Measurements from ENCODE around the gene KRTAP5-8. TPM values are rescaled to one million over a fixed set of nuclear protein-coding genes. Genes with fewer than 3 reads are reported as not detected.

Gene KRTAP5-8
- total and polyA plus RNA-seq, 2 donors: 0.15 TPM; not detected in 1

- WGBS: 63% methylated on average over 6 of the region's 6 CpGs
- no peaks in the 10 kb centered on the region for H3K4me1 ChIP-seq (ENCODE audit: insufficient read depth)
- no peak for DNase-seq (ENCODE audit: extremely low spot score)
- peaks cover 3% of the 10 kb centered on the region for H3K36me3 ChIP-seq (ENCODE audit: insufficient read depth)
- H3K4me3 ChIP-seq (ENCODE audit: low read depth, low read length): no peak overlapping the region
- no peak overlapping the region for H3K27ac ChIP-seq (ENCODE audit: low read depth)
Observed at GRCh38 chr11:71500601-71501021, 37.2 kb upstream of the KRTAP5-8 start.

- whole genome bisulfite sequencing: 94% methylated on average over 30 of the region's 30 CpGs
Observed at GRCh38 chr11:71501071-71501985, 36.5 kb upstream of the KRTAP5-8 start.

GRCh38 chr11:71502026-71502425 is 35.8 kb upstream of the KRTAP5-8 start:
- H3K36me3 ChIP-seq (ENCODE audit: insufficient read depth): peaks cover 3% of the 10 kb centered on the region
- no peak overlapping the region for H3K27ac ChIP-seq (ENCODE audit: low read depth)
- no peaks in the 10 kb centered on the region for H3K4me1 ChIP-seq (ENCODE audit: insufficient read depth)
- WGBS: 94% methylated on average over 10 of the region's 10 CpGs
- H3K4me3 ChIP-seq (ENCODE audit: low read depth, low read length): no peak overlapping the region
- DNase-seq (ENCODE audit: extremely low spot score): no peak

More at GRCh38 chr11:71501071-71501985, 36.5 kb upstream of the KRTAP5-8 start:
- Histone ChIP-seq H3K36me3 (ENCODE audit: insufficient read depth) (peaks cover 3% of the 10 kb centered on the region), H3K4me1 (ENCODE audit: insufficient read depth) (no peaks in the 10 kb centered on the region), H3K27ac (ENCODE audit: low read depth) (no peak overlapping the region), H3K4me3 (ENCODE audit: low read depth, low read length) (no peak overlapping the region)
- no peak for DNase-seq (ENCODE audit: extremely low spot score)

GRCh38 chr11:71502871-71503435 is 34.9 kb upstream of the KRTAP5-8 start:
- DNase-seq (ENCODE audit: extremely low spot score): no peak
- H3K27ac ChIP-seq (ENCODE audit: low read depth): no peak overlapping the region
- 97% methylated on average over 15 of the region's 15 CpGs for WGBS
- H3K4me3 ChIP-seq (ENCODE audit: low read depth, low read length): no peak overlapping the region
- H3K36me3 ChIP-seq (ENCODE audit: insufficient read depth): peaks cover 3% of the 10 kb centered on the region
- H3K4me1 ChIP-seq (ENCODE audit: insufficient read depth): no peaks in the 10 kb centered on the region

GRCh38 chr11:71504531-71504930 is 33.3 kb upstream of the KRTAP5-8 start:
- no peaks in the 10 kb centered on the region for H3K4me1 ChIP-seq (ENCODE audit: insufficient read depth)
- H3K4me3 ChIP-seq (ENCODE audit: low read depth, low read length): no peak overlapping the region
- peaks cover 3% of the 10 kb centered on the region for H3K36me3 ChIP-seq (ENCODE audit: insufficient read depth)
- DNase-seq (ENCODE audit: extremely low spot score): no peak
- no peak overlapping the region for H3K27ac ChIP-seq (ENCODE audit: low read depth)
- WGBS: 64% methylated on average over 10 of the region's 10 CpGs

- H3K36me3 ChIP-seq (ENCODE audit: insufficient read depth): peaks cover 3% of the 10 kb centered on the region
- H3K4me1 ChIP-seq (ENCODE audit: insufficient read depth): no peaks in the 10 kb centered on the region
- no peak overlapping the region for H3K4me3 ChIP-seq (ENCODE audit: low read depth, low read length)
- H3K27ac ChIP-seq (ENCODE audit: low read depth): no peak overlapping the region
- 55% methylated on average over 2 of the region's 2 CpGs for WGBS
- DNase-seq (ENCODE audit: extremely low spot score): no peak
Observed at GRCh38 chr11:71505001-71505400, 32.8 kb upstream of the KRTAP5-8 start.

GRCh38 chr11:71505781-71506180 is 32.0 kb upstream of the KRTAP5-8 start:
- Histone ChIP-seq H3K4me3 (ENCODE audit: low read depth, low read length) (no peak overlapping the region), H3K36me3 (ENCODE audit: insufficient read depth) (peaks cover 3% of the 10 kb centered on the region), H3K4me1 (ENCODE audit: insufficient read depth) (no peaks in the 10 kb centered on the region), H3K27ac (ENCODE audit: low read depth) (no peak overlapping the region)
- WGBS: 76% methylated on average over 9 of the region's 9 CpGs
- DNase-seq (ENCODE audit: extremely low spot score): no peak

GRCh38 chr11:71507102-71507501 is 30.7 kb upstream of the KRTAP5-8 start:
- Histone ChIP-seq H3K4me3 (ENCODE audit: low read depth, low read length) (no peak overlapping the region), H3K4me1 (ENCODE audit: insufficient read depth) (no peaks in the 10 kb centered on the region), H3K36me3 (ENCODE audit: insufficient read depth) (peaks cover under 1% of the 10 kb centered on the region), H3K27ac (ENCODE audit: low read depth) (no peak overlapping the region)
- 93% methylated on average over 5 of the region's 5 CpGs for WGBS
- no peak for DNase-seq (ENCODE audit: extremely low spot score)

GRCh38 chr11:71518506-71519471 is 19.0 kb upstream of the KRTAP5-8 start:
- no peak for DNase-seq (ENCODE audit: extremely low spot score)
- no peaks in the 10 kb centered on the region for H3K36me3 ChIP-seq (ENCODE audit: insufficient read depth)
- 93% methylated on average over 55 of the region's 55 CpGs for WGBS
- H3K27ac ChIP-seq (ENCODE audit: low read depth): no peak overlapping the region
- H3K4me1 ChIP-seq (ENCODE audit: insufficient read depth): no peaks in the 10 kb centered on the region
- no peak overlapping the region for H3K4me3 ChIP-seq (ENCODE audit: low read depth, low read length)

- 33% methylated on average over 10 of the region's 10 CpGs for WGBS
Observed at GRCh38 chr11:71519546-71519945, 18.3 kb upstream of the KRTAP5-8 start.

GRCh38 chr11:71525188-71525937 is 12.5 kb upstream of the KRTAP5-8 start:
- DNase-seq (ENCODE audit: extremely low spot score): no peak
- WGBS: 63% methylated on average over 3 of the region's 3 CpGs
- no peak overlapping the region for H3K27ac ChIP-seq (ENCODE audit: low read depth)
- no peaks in the 10 kb centered on the region for H3K4me1 ChIP-seq (ENCODE audit: insufficient read depth)
- H3K36me3 ChIP-seq (ENCODE audit: insufficient read depth): no peaks in the 10 kb centered on the region
- no peak overlapping the region for H3K4me3 ChIP-seq (ENCODE audit: low read depth, low read length)

More at GRCh38 chr11:71519546-71519945, 18.3 kb upstream of the KRTAP5-8 start:
- H3K27ac ChIP-seq (ENCODE audit: low read depth): no peak overlapping the region
- H3K4me3 ChIP-seq (ENCODE audit: low read depth, low read length): no peak overlapping the region
- no peak for DNase-seq (ENCODE audit: extremely low spot score)
- no peaks in the 10 kb centered on the region for H3K36me3 ChIP-seq (ENCODE audit: insufficient read depth)
- H3K4me1 ChIP-seq (ENCODE audit: insufficient read depth): no peaks in the 10 kb centered on the region

GRCh38 chr11:71525938-71526495 is 11.8 kb upstream of the KRTAP5-8 start:
- WGBS: 71% methylated on average over 2 of the region's 2 CpGs
- no peaks in the 10 kb centered on the region for H3K36me3 ChIP-seq (ENCODE audit: insufficient read depth)
- H3K4me1 ChIP-seq (ENCODE audit: insufficient read depth): no peaks in the 10 kb centered on the region
- H3K4me3 ChIP-seq (ENCODE audit: low read depth, low read length): no peak overlapping the region
- no peak for DNase-seq (ENCODE audit: extremely low spot score)
- no peak overlapping the region for H3K27ac ChIP-seq (ENCODE audit: low read depth)
